Measurements from ENCODE around the gene MYO9A.
A peak's percentile ranks its signal among the peaks of the same experiment; 100 is the strongest.

Gene MYO9A

DNA sequence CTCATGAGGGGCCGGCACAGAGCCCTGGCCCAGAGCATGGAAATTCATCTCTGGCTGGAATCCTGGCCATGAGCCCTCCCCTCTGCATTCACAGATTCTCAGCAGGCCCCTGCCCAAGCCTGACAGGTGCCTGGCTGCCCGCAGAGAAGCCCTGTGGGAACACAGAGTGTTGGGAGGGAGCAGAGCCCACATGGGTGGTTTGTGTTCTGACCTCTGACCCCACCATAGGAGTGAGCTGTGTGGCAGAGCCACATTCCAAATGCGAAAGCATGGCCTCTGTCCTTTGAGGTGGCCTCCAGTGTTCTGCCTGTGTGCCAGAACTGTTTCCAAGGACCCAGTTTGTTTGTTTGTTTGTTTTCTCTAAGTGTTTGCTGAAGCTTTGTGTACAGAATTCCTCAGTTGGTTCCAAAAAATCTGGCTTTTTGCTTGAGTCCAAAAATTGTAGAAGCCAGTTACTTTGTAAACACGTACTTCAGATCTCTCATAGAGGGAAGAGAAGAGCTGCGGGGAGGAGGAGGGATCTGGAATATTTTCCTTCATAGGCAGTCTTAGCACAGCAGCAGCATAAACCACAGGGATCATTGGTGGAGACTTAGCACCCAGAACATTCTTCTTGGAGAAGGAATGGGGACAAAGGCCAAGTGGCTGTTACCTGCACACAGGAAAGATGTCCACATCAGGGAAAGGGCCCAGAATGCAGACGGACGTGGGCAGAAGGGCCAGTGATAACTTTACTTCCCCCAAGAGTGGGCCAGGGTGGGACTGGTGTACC, 43.6 kb upstream of the MYO9A start:
- H3K4me3 ChIP-seq (ENCODE audit: control insufficient read depth, low read depth, low read length): no peak overlapping the region
- no peak for DNase-seq (ENCODE audit: low read depth)
- no peak for TF ChIP-seq CTCF (IDR thresholded peaks at IDR 0.05; ENCODE audit: control insufficient read depth, insufficient read depth, low read depth, low read length, missing control alignments)

DNA sequence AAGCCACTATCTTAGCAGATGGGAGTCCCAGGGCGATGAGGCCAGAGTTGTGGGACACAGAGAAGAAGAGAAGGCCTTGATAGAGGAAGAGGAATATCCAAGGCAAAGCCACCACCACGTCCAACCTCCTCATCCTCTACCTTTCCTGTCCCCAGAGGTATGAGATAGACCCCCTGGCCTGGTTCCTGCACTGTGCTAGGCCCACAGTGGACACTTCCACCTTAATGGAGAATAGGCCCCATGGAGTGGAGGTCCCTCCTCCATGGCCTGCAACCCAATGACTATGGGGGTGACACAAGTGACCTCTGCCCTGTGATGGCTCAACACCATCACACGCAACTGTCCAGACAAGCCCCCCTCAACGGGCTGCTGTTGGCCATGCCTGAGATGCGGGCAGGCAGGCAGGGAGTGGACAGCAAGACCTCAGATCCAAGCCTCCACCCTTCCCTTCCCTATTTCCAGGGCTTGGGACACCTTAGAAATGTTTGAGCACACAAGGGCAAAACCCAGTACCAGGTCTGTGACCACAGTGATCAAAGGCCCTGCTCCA, 42.8 kb upstream of the MYO9A start:
- DNase-seq (ENCODE audit: low read depth): no peak
- H3K4me3 ChIP-seq (ENCODE audit: control insufficient read depth, low read depth, low read length): no peak overlapping the region
- TF ChIP-seq CTCF (IDR thresholded peaks at IDR 0.05; ENCODE audit: control insufficient read depth, insufficient read depth, low read depth, low read length, missing control alignments): no peak

DNA sequence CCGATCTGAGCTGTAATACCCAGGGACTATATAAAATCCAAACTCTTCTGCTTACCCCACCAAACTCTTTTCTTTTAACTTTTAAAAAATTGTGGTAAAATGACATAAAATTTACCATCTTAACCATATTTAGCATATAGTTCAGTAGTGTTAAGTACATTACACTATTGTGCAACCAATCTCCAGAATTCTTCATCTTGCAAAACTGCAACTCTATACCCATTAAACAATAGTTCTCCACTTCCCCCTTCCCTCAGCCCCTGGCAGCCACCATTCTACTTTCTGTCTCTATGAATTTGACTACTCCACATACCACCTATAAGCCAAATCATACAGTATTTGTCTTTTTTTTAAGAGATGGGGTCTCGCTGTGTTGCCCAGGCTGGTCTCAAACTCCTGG, 39.0 kb upstream of the MYO9A start:
- DNase-seq (ENCODE audit: low read depth): no peak
- no peak overlapping the region for H3K4me3 ChIP-seq (ENCODE audit: control insufficient read depth, low read depth, low read length)
- TF ChIP-seq CTCF (IDR thresholded peaks at IDR 0.05; ENCODE audit: control insufficient read depth, insufficient read depth, low read depth, low read length, missing control alignments): no peak

DNA sequence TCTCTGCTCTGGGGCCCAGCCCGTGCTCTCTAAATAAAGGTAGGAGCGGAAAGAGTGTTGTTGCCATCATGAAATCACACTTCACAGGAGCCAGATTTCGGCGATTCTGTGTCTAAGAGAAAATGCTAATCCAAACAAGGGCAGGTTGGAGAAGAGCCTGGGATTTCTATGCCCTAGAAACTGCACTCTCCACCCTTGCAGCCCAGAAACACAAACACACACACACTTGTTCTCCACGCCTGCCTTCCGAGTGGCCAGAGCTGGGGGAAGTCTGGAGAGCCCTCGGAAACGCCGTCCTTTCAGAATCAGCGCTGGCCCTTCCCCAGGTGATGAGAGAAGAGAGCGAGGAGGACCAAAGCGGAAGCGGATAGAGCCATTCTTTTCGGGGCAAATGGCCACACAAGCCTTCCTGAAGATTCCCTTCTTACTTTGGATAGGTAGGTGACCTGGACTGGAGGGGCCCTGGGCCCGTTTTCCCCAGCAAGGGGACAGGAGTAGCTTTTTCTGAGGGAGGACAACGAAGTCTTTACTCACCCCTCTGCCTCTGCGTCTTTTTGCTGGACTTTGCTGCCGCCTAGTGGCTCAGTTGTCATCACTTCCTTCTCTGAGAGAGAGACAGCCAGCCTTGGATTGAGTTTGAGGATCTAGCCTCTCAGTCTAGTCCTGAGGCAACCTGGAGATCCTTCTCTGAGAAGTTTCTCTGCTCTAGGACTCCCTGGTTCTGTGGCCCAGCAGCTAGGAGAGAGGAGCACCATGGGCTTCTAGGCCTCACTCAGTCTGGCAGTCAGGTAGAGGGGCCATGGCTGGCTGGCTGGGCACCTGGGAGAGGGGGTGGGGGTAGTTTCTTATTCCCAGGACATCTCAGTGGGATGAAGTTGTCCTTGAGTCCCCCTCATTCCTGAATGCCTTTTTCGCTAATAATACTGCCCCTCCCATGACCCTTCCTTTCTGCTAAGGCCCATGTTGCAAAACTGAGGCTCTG, 38.0 kb upstream of the MYO9A start:
- peak overlapping the region; percentile 52 for H3K4me3 ChIP-seq (ENCODE audit: control insufficient read depth, low read depth, low read length)
- peak; percentile 85 for TF ChIP-seq CTCF (IDR thresholded peaks at IDR 0.05; ENCODE audit: control insufficient read depth, insufficient read depth, low read depth, low read length, missing control alignments)
- peak; percentile 43 for DNase-seq (ENCODE audit: low read depth)

DNA sequence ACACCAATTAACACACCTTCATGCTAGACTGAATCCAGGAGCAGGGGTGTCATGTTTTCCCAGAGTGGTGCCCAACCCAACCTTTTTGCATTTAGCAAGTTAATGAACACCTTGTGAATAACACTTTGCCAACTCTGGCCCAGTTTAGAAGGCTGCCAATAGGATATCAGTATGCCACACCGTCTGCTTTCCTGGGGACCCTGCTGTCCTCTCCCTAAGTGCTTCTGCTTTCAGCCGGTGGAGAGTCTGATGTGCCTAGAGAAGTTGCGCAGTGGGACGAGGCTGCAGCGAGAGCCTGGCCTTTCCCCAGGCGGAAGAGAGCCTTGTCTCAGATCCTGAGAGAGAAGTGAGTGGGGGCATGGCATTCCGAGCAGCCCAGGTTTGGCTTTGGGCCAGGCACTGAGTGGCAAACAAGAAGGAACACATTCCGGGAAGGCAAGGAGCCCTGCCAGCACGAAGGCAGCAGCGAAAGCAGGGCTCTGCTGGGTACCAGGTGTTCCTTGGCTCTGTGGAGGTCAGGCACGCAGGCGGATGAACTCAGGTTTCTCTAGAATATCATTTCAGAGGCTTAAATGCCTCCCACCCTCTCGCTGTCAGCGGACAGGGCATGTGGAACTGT, 37.2 kb upstream of the MYO9A start:
- no peak for TF ChIP-seq CTCF (IDR thresholded peaks at IDR 0.05; ENCODE audit: control insufficient read depth, insufficient read depth, low read depth, low read length, missing control alignments)
- DNase-seq (ENCODE audit: low read depth): no peak
- peak overlapping the region; percentile 52; the same call in 1 of the 2 replicates for H3K4me3 ChIP-seq (ENCODE audit: control insufficient read depth, low read depth, low read length)

- TF ChIP-seq CTCF (IDR thresholded peaks at IDR 0.05; ENCODE audit: control insufficient read depth, insufficient read depth, low read depth, low read length, missing control alignments): no peak
Observed at GRCh38 chr15:72154316-72154715, 36.4 kb upstream of the MYO9A start.

More at GRCh38 chr15:72154316-72154715, 36.4 kb upstream of the MYO9A start:
- no peak for DNase-seq (ENCODE audit: low read depth)
- no peak overlapping the region for H3K4me3 ChIP-seq (ENCODE audit: control insufficient read depth, low read depth, low read length)
